SJCRH30 (cell line): Measurements from ENCODE around the gene OGN. TPM values are rescaled to one million over a fixed set of nuclear protein-coding genes. Genes with fewer than 3 reads are reported as not detected.

Experiments used
- DNase-seq, 2 experiments: peaks; one replicate each; pipeline ENCODE4 v3.0.0-alpha.2; 2015 to 2020
- H3K27ac ChIP-seq: fragments of 250-450 bp; sonication (Bioruptor Pico); 2 replicates; pipeline ENCODE4 v1.5.1; 2020; ENCODE audit warnings: mild to moderate bottlenecking, moderate library complexity
- H3K27me3 ChIP-seq: fragments of 250-450 bp; sonication (Bioruptor Pico); 2 replicates; pipeline ENCODE4 v1.5.1; 2020; ENCODE audit warnings: mild to moderate bottlenecking, moderate library complexity
- H3K36me3 ChIP-seq: fragments of 250-450 bp; sonication (Bioruptor Pico); 2 replicates; pipeline ENCODE4 v1.5.1; 2020; ENCODE audit warnings: mild to moderate bottlenecking, moderate library complexity
- H3K4me1 ChIP-seq: fragments of 250-450 bp; sonication (Bioruptor Pico); 2 replicates; pipeline ENCODE4 v1.5.1; 2020; ENCODE audit warnings: mild to moderate bottlenecking, moderate library complexity
- H3K4me3 ChIP-seq: fragments of 250-450 bp; sonication (Bioruptor Pico); 2 replicates; pipeline ENCODE4 v1.5.1; 2020; ENCODE audit warnings: mild to moderate bottlenecking, moderate library complexity
- H3K9me3 ChIP-seq: fragments of 250-450 bp; sonication (Bioruptor Pico); replicated peaks from 2 replicates; pipeline ENCODE4 v1.5.1; 2020; ENCODE audit warnings: mild to moderate bottlenecking, moderate library complexity
- total RNA-seq: library from RNA; depleted of rRNA; stranded (reverse); fragments of >200 nt; shearing (Covaris generic); gene quantifications from 2 replicates; pipeline ENCODE4 v1.2.3, GENCODE V29; 2014

Gene OGN
- total RNA-seq, 1 experiment from 2014 or later, result not detected

GRCh38 chr9:92385001-92385400 lies 19.4 kb downstream of the OGN start:
- no peak overlapping the region for H3K27ac ChIP-seq
- H3K4me1 ChIP-seq, result no peaks in the 10 kb centered on the region
- peaks cover 2% of the 10 kb centered on the region; the same call in 1 of the 2 replicates for H3K36me3 ChIP-seq
- no peaks in the 10 kb centered on the region for H3K9me3 ChIP-seq
- DNase-seq, result no peak
- no peaks in the 10 kb centered on the region for H3K27me3 ChIP-seq
- H3K4me3 ChIP-seq, result no peak overlapping the region

- no peak overlapping the region for H3K4me3 ChIP-seq
- no peaks in the 10 kb centered on the region for H3K27me3 ChIP-seq
- H3K4me1 ChIP-seq, result no peaks in the 10 kb centered on the region
- H3K36me3 ChIP-seq, result peaks cover 2% of the 10 kb centered on the region; the same call in 1 of the 2 replicates
- H3K27ac ChIP-seq, result no peak overlapping the region
- no peaks in the 10 kb centered on the region for H3K9me3 ChIP-seq
- DNase-seq, result no peak
Observed at GRCh38 chr9:92384375-92384774, 20.0 kb downstream of the OGN start.

- peaks cover 2% of the 10 kb centered on the region; the same call in 1 of the 2 replicates for H3K36me3 ChIP-seq
- no peak overlapping the region for H3K27ac ChIP-seq
- H3K4me3 ChIP-seq, result no peak overlapping the region
- H3K4me1 ChIP-seq, result peaks cover 7% of the 10 kb centered on the region
- H3K27me3 ChIP-seq, result no peaks in the 10 kb centered on the region
- DNase-seq, result no peak
- H3K9me3 ChIP-seq, result no peaks in the 10 kb centered on the region
Observed at GRCh38 chr9:92381775-92382174, 22.6 kb downstream of the OGN start.

GRCh38 chr9:92380603-92381002 lies 23.8 kb downstream of the OGN start:
- no peak overlapping the region for H3K27ac ChIP-seq
- H3K9me3 ChIP-seq, result 0 out of 2 replicates have a peak, but pooled peaks cover 3% of the 10 kb centered on the region
- peaks cover 7% of the 10 kb centered on the region for H3K4me1 ChIP-seq
- peaks cover 2% of the 10 kb centered on the region; the same call in 1 of the 2 replicates for H3K36me3 ChIP-seq
- no peak for DNase-seq
- no peaks in the 10 kb centered on the region for H3K27me3 ChIP-seq
- H3K4me3 ChIP-seq, result no peak overlapping the region

- peaks cover 2% of the 10 kb centered on the region; the same call in 1 of the 2 replicates for H3K36me3 ChIP-seq
- H3K27me3 ChIP-seq, result no peaks in the 10 kb centered on the region
- H3K27ac ChIP-seq, result no peak overlapping the region
- H3K4me1 ChIP-seq, result peaks cover 7% of the 10 kb centered on the region
- H3K4me3 ChIP-seq, result no peak overlapping the region
- 0 out of 2 replicates have a peak, but pooled peaks cover 3% of the 10 kb centered on the region for H3K9me3 ChIP-seq
- DNase-seq, result no peak
Observed at GRCh38 chr9:92378865-92379560, 25.4 kb downstream of the OGN start.

- Histone ChIP-seq H3K4me3 (no peak overlapping the region), H3K9me3 (0 out of 2 replicates have a peak, but pooled peaks cover 3% of the 10 kb centered on the region), H3K4me1 (peaks cover 7% of the 10 kb centered on the region), H3K36me3 (peaks cover 2% of the 10 kb centered on the region; the same call in 1 of the 2 replicates), H3K27ac (no peak overlapping the region), H3K27me3 (no peaks in the 10 kb centered on the region)
- DNase-seq, result peak; percentile 8 to 31
Observed at GRCh38 chr9:92377876-92378275, 26.5 kb downstream of the OGN start.

GRCh38 chr9:92373167-92373566 lies 31.2 kb downstream of the OGN start:
- Histone ChIP-seq H3K4me1 (peaks cover 7% of the 10 kb centered on the region), H3K27ac (no peak overlapping the region), H3K9me3 (0 out of 2 replicates have a peak, but pooled peaks cover 3% of the 10 kb centered on the region), H3K4me3 (no peak overlapping the region), H3K36me3 (no peaks in the 10 kb centered on the region), H3K27me3 (no peaks in the 10 kb centered on the region)
- DNase-seq, result no peak

- no peaks in the 10 kb centered on the region for H3K9me3 ChIP-seq
- H3K36me3 ChIP-seq, result no peaks in the 10 kb centered on the region; the same call in 1 of the 2 replicates
Observed at GRCh38 chr9:92369075-92369474, 35.3 kb downstream of the OGN start.

GRCh38 chr9:92360083-92360482 lies 44.3 kb downstream of the OGN start:
- H3K9me3 ChIP-seq, result 0 out of 2 replicates have a peak, but pooled peaks cover 3% of the 10 kb centered on the region
- H3K4me1 ChIP-seq, result no peaks in the 10 kb centered on the region
- peaks cover 12% of the 10 kb centered on the region for H3K36me3 ChIP-seq
- H3K27ac ChIP-seq, result no peak overlapping the region
- H3K4me3 ChIP-seq, result no peak overlapping the region
- no peaks in the 10 kb centered on the region for H3K27me3 ChIP-seq
- DNase-seq, result no peak

More at GRCh38 chr9:92369075-92369474, 35.3 kb downstream of the OGN start:
- Histone ChIP-seq H3K4me1 (no peaks in the 10 kb centered on the region), H3K27me3 (no peaks in the 10 kb centered on the region), H3K27ac (no peak overlapping the region), H3K4me3 (no peak overlapping the region)
- DNase-seq, result no peak

- H3K4me3 ChIP-seq, result no peak overlapping the region
- DNase-seq, result no peak
- no peaks in the 10 kb centered on the region for H3K27me3 ChIP-seq
- H3K36me3 ChIP-seq, result peaks cover 12% of the 10 kb centered on the region
- H3K4me1 ChIP-seq, result no peaks in the 10 kb centered on the region
- H3K9me3 ChIP-seq, result 0 out of 2 replicates have a peak, but pooled peaks cover 3% of the 10 kb centered on the region
- H3K27ac ChIP-seq, result no peak overlapping the region
Observed at GRCh38 chr9:92359394-92359995, 44.9 kb downstream of the OGN start.

GRCh38 chr9:92353051-92353450 lies 51.3 kb downstream of the OGN start:
- Histone ChIP-seq H3K36me3 (peaks cover 26% of the 10 kb centered on the region), H3K27ac (no peak overlapping the region), H3K4me3 (no peak overlapping the region), H3K4me1 (no peaks in the 10 kb centered on the region), H3K9me3 (0 out of 2 replicates have a peak, but pooled peaks cover 7% of the 10 kb centered on the region), H3K27me3 (no peaks in the 10 kb centered on the region)
- no peak for DNase-seq

- H3K27ac ChIP-seq, result no peak overlapping the region
- no peaks in the 10 kb centered on the region for H3K27me3 ChIP-seq
Observed at GRCh38 chr9:92350740-92351133, 53.6 kb downstream of the OGN start.

GRCh38 chr9:92349771-92350739 lies 54.3 kb downstream of the OGN start:
- 0 out of 2 replicates have a peak, but pooled peaks cover 4% of the 10 kb centered on the region for H3K9me3 ChIP-seq
- no peak for DNase-seq
- no peak overlapping the region for H3K27ac ChIP-seq
- H3K4me1 ChIP-seq, result no peaks in the 10 kb centered on the region
- H3K27me3 ChIP-seq, result no peaks in the 10 kb centered on the region
- H3K36me3 ChIP-seq, result peaks cover 27% of the 10 kb centered on the region
- H3K4me3 ChIP-seq, result no peak overlapping the region

More at GRCh38 chr9:92350740-92351133, 53.6 kb downstream of the OGN start:
- DNase-seq, result no peak
- 0 out of 2 replicates have a peak, but pooled peaks cover 4% of the 10 kb centered on the region for H3K9me3 ChIP-seq
- H3K4me3 ChIP-seq, result no peak overlapping the region
- no peaks in the 10 kb centered on the region for H3K4me1 ChIP-seq
- peaks cover 24% of the 10 kb centered on the region for H3K36me3 ChIP-seq

GRCh38 chr9:92345582-92345981 lies 58.8 kb downstream of the OGN start:
- Histone ChIP-seq H3K27ac (no peak overlapping the region), H3K36me3 (peaks cover 20% of the 10 kb centered on the region), H3K27me3 (no peaks in the 10 kb centered on the region), H3K9me3 (0 out of 2 replicates have a peak, but pooled peaks cover 3% of the 10 kb centered on the region), H3K4me1 (no peaks in the 10 kb centered on the region), H3K4me3 (no peak overlapping the region)
- no peak for DNase-seq
